Epithelial cell of esophagus (primary cell): ENCODE results near the gene CAMKMT.

ENCODE experiments used
- DNase-seq: peaks from one replicate; pipeline ENCODE4 v3.0.0; 2010; ENCODE audit warnings: low read depth
- H3K4me3 ChIP-seq: 2 replicates; pipeline ENCODE4 v1.5.1; 2011; ENCODE audit warnings: mild to moderate bottlenecking, low read length, control low read depth
- TF ChIP-seq, protein P1 (sequence below): IDR thresholded peaks from 2 replicates; pipeline ENCODE4 v1.5.1; 2011; ENCODE audit warnings: low read depth, mild to moderate bottlenecking, low read length, control low read depth, inconsistent platforms; ENCODE audit not compliant: insufficient read depth; ENCODE audit errors: missing control alignments

Gene CAMKMT

DNA sequence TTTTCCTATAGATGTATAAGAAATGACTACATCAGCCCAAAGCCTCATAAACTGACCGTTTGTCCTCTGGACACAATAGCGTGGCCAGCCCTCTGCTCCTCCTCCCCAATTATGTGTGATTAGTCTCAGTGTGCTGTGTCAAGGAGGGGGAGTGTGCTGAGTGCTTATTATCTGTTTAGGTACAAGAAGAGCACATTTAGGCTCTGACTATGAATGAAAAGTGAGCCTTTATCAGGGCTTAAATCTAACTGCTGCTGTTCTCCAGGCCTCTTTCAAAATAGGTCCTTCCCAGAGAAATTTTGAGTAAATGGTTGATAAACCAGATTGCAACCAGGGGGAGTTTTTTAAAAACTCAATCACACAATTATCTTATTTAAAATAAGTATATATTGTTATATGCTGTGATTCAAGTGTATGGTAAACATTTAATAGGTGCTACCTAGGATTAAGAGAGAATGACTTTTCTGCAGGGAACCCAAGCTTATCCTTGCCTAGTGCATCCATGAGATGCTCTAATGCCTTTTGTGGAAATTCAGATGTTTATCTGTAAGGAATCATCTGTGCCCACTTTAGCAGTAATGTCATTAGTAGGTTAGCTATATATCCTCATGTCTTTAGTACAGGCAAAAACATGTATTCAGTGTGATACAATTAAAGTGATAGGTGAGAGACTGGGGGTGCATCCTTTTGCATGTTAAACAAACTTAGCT is 411.1 kb downstream of the CAMKMT start:
- H3K4me3 ChIP-seq, result no peak overlapping the region
- TF ChIP-seq, protein P1, sequence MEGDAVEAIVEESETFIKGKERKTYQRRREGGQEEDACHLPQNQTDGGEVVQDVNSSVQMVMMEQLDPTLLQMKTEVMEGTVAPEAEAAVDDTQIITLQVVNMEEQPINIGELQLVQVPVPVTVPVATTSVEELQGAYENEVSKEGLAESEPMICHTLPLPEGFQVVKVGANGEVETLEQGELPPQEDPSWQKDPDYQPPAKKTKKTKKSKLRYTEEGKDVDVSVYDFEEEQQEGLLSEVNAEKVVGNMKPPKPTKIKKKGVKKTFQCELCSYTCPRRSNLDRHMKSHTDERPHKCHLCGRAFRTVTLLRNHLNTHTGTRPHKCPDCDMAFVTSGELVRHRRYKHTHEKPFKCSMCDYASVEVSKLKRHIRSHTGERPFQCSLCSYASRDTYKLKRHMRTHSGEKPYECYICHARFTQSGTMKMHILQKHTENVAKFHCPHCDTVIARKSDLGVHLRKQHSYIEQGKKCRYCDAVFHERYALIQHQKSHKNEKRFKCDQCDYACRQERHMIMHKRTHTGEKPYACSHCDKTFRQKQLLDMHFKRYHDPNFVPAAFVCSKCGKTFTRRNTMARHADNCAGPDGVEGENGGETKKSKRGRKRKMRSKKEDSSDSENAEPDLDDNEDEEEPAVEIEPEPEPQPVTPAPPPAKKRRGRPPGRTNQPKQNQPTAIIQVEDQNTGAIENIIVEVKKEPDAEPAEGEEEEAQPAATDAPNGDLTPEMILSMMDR, result no peak
- no peak for DNase-seq

DNA sequence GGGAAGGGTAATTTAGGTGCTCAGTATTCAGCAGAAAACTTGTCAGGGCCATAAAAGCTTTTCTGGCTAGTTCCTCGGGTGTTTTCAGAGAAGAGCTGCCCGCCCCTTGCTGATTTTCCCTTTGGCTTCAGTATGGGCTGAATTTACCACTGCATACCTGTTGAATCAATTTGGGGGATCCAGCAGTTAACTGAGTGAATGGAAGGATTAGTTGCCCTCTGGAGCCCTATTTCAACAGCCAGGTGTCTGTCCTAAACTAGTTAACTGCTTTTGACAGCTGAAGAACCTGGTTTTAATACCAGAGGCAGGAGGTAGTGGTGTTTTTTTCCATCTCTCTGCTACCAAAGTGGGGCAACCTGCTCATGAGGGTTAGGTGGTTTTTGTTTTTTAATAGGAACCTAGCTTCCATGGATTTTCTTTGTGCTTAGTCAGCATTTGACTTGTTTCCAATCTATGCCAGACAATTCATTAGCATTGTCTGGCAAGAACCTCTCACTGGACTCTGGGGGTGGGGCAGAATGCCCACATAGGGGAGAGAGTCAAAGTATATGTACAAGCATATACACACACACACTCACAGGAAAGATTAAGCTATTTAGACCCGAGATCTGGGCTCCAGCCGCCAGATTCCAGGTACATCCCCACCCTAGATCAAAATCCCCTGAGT is 413.2 kb downstream of the CAMKMT start:
- DNase-seq, result no peak
- H3K4me3 ChIP-seq, result no peak overlapping the region
- TF ChIP-seq, protein P1, result no peak

DNA sequence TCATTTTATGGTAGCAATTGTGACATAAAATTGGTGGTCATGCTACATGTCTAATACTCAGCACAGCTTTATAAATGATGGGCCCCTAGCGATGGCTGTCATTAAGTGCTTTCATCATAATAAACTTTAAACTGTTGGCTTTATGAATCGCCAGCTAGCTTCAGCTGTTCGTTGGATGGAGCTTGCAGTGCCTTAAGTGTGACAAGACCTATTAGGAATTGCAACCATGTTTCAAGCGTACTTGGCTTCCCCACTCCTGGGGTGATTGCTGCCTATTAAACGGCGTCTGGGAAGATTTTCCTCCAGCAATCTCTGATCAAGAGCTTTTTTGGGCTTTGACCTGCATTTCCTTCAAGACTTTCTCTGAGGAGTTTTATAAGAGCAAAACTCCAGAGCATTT is 415.3 kb downstream of the CAMKMT start:
- TF ChIP-seq, protein P1, result no peak
- DNase-seq, result no peak
- H3K4me3 ChIP-seq, result no peak overlapping the region

DNA sequence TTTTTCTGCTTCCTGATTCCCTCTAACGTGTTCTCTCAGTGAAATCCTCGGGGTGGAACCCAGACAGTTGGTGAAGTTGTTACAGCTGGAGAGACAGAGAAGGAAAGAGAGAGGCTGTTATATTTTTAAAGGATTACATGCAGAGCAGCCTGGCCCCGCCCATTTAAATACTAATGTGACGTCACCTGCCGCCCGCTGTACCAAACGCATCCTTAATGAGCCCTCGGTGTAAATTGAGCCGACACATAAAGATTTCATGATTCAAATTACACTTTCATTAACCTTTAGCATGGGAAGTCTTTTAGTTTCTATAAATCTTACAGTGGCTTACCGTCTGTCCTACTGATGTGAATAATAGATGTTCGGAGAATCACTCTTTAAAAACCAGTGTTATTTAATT is 415.8 kb downstream of the CAMKMT start:
- TF ChIP-seq, protein P1, result no peak
- peak; percentile 34 for DNase-seq
- no peak overlapping the region for H3K4me3 ChIP-seq

DNA sequence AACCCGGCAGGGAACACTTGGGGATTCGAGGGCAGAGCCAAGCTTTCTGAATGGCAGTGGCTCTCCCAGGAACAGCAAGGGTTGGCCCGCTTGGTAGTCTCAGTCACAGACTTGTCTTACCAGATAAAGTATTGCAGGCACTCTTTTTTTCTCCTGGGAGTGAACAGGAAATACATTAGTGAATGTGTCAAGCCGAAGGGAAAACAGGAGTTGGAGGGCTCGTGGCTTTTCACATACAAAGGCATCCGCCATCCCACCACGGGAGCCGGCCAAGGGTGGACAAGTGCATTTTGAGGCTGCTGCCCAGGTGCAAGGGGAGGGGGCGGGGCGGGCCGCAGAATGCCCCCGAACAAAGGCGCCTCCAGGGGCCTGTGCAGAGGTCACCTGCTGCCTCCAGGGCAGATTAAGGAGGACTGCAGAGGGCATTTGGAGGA is 416.5 kb downstream of the CAMKMT start:
- no peak overlapping the region for H3K4me3 ChIP-seq
- peak; percentile 40 for DNase-seq
- TF ChIP-seq, protein P1, result no peak

DNA sequence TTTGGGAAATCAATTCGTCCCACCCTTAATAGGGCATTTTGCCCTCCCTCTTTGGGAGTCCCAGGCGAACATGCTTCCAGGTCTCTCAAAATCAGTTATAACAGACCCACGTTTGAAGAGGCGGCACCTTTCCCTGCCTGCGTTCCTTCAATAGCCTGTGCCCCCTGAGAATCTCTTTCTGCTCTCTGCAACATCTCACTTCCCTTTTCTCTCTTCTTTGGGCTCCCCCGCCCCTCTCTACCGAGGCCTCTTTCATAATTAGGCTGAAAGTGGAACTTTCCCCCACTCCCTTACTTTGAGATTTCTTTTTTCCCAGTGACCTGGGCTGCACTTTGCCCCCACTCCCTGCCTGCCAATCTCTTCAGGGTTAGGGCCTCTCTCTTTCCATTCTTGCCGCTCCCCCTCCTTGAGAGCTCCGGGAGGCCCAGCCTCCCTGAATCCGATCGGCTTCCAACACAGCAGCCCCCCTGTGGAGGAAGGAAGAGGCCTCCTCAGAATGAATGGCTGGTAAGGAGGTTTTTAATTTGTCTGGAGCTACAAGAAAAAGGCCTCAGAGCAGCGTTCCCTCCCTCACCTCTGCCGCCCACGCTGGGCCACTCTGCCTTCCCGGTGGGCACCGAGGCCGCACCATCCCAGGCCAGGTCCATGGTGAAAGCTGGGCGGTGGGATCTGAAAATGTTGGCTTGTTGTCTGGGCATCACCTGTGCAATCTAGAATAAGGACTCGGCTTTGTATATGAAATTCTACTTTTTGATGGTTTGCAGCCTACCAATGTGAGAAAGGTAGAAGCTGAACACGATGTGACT is 417.1 kb downstream of the CAMKMT start:
- H3K4me3 ChIP-seq, result no peak overlapping the region
- TF ChIP-seq, protein P1, result no peak
- no peak for DNase-seq
